H1 (cell line): Measurements from ENCODE around the gene MEF2B. TPM values are rescaled to one million over a fixed set of nuclear protein-coding genes. Genes with fewer than 3 reads are reported as not detected.

Source experiments
- CBX8 ChIP-seq: fragments of 300-800, 300-1000 bp; sonication (generic); IDR thresholded peaks from 2 replicates; pipeline ENCODE4 v1.7.1; 2016; ENCODE audit warnings: low read depth, low read length, borderline replicate concordance
- CEBPB ChIP-seq: IDR thresholded peaks from 2 replicates; pipeline ENCODE4 v1.6.1; 2012; ENCODE audit warnings: low read depth, low read length
- GTF2F1 ChIP-seq: IDR thresholded peaks from 2 replicates; pipeline ENCODE4 v1.6.1; 2012; ENCODE audit warnings: low read depth, low read length, improper control_type of control experiment, borderline replicate concordance
- HDAC6 ChIP-seq: IDR thresholded peaks from one replicate; pipeline ENCODE4 v1.7.1; 2012; ENCODE audit warnings: low read depth, mild to moderate bottlenecking, inconsistent platforms, low read length, moderate library complexity
- MAFK ChIP-seq: IDR thresholded peaks from 2 replicates; pipeline ENCODE4 v1.6.1; 2012; ENCODE audit warnings: low read depth, mild to moderate bottlenecking, improper control_type of control experiment, low read length
- NANOG ChIP-seq: IDR thresholded peaks from 2 replicates; pipeline ENCODE4 v1.6.1; 2011; ENCODE audit warnings: low read length, low read depth, mild to moderate bottlenecking, inconsistent platforms; ENCODE audit not compliant: insufficient read depth, poor library complexity, severe bottlenecking
- NRF1 ChIP-seq: IDR thresholded peaks from 2 replicates; pipeline ENCODE4 v1.6.1; 2011; ENCODE audit warnings: mild to moderate bottlenecking, low read depth, low read length, improper control_type of control experiment
- POLR2A ChIP-seq, 2 experiments: IDR thresholded peaks; 1 replicate in 1 of 2; 2 replicates in 1 of 2; pipeline ENCODE4 v1.6.1; 2011; ENCODE audit warnings: low read depth in 2 of 2, low read length in 2 of 2, mild to moderate bottlenecking in 2 of 2; ENCODE audit errors: control extremely low read depth in 1 of 2
- POU5F1 ChIP-seq: IDR thresholded peaks from 2 replicates; pipeline ENCODE4 v1.6.1; 2011; ENCODE audit warnings: low read depth, mild to moderate bottlenecking, low read length, moderate library complexity
- RAD21 ChIP-seq, 2 experiments: IDR thresholded peaks in 1 of 2; conservative IDR thresholded peaks in 1 of 2; 2 replicates each; pipeline ENCODE4 v1.6.1; 2011; ENCODE audit warnings: low read depth in 2 of 2, low read length in 2 of 2, improper control_type of control experiment in 1 of 2, inconsistent platforms in 1 of 2, mild to moderate bottlenecking in 1 of 2, moderate library complexity in 1 of 2
- RBBP5 ChIP-seq: IDR thresholded peaks from 2 replicates; pipeline ENCODE4 v1.7.1; 2012; ENCODE audit warnings: low read depth, mild to moderate bottlenecking, inconsistent platforms, low read length, moderate library complexity, borderline replicate concordance
- RFX5 ChIP-seq: IDR thresholded peaks from 2 replicates; pipeline ENCODE4 v1.6.1; 2011; ENCODE audit warnings: low read depth, low read length, improper control_type of control experiment, borderline replicate concordance
- SIRT6 ChIP-seq: IDR thresholded peaks from one replicate; pipeline ENCODE4 v1.7.1; 2012; ENCODE audit warnings: low read length, inconsistent platforms
- SP1 ChIP-seq: IDR thresholded peaks from 2 replicates; pipeline ENCODE4 v1.6.1; 2011; ENCODE audit warnings: low read depth, low read length
- SRF ChIP-seq: IDR thresholded peaks from 2 replicates; pipeline ENCODE4 v1.6.1; 2011; ENCODE audit warnings: mild to moderate bottlenecking, low read depth, low read length, moderate library complexity
- TAF7 ChIP-seq: optimal IDR thresholded peaks from 2 replicates; pipeline ENCODE3; 2011; ENCODE audit warnings: low read depth, mild to moderate bottlenecking, inconsistent platforms, low read length, moderate library complexity, borderline replicate concordance
- TEAD4 ChIP-seq: IDR thresholded peaks from 2 replicates; pipeline ENCODE4 v1.6.1; 2012; ENCODE audit warnings: low read depth, low read length, inconsistent platforms, mixed read lengths
- polyA plus RNA-seq, 7 experiments: library from polyadenylated mRNA; depleted of rRNA in 3 of 7; stranded (reverse) in 5 of 7; unstranded in 2 of 7; fragments of >200 nt in 5 of 7; fragments of 200-250 nt in 2 of 7; gene quantifications; 1 replicate in 5 of 7; 2 replicates in 1 of 7; 4 replicates in 1 of 7; pipeline versions ENCODE4 v1.2.1 to v1.2.3, GENCODE V29; 2011 to 2013; ENCODE audit warnings: missing spikeins in 2 of 7, mixed read lengths in 2 of 7
- total RNA-seq: library from RNA; stranded (reverse); fragmentation: NEBNext Ultra II Directional; extraction: Animal tissue kit (Norgen Biotek cat#: 25700); gene quantifications from 2 replicates; pipeline ENCODE4 v1.2.1, GENCODE V29; 2021
- TF ChIP-seq, protein P1 (sequence below): IDR thresholded peaks from 2 replicates; pipeline ENCODE4 v1.6.1; 2012; ENCODE audit warnings: inconsistent platforms
- TF ChIP-seq, protein P2 (sequence below), 3 experiments: IDR thresholded peaks; 1 replicate in 2 of 3; 2 replicates in 1 of 3; pipeline versions ENCODE4 v1.5.1 to v1.6.1; 2011; ENCODE audit warnings: low read length in 3 of 3, mild to moderate bottlenecking in 3 of 3, inconsistent platforms in 2 of 3, low read depth in 1 of 3, moderate library complexity in 1 of 3; ENCODE audit not compliant: insufficient read depth in 1 of 3; ENCODE audit errors: control extremely low read depth in 1 of 3
- TF ChIP-seq, protein P3 (sequence below): IDR thresholded peaks from 2 replicates; pipeline ENCODE4 v1.6.1; 2012; ENCODE audit warnings: low read length, inconsistent platforms

The MEF2B gene
- total and polyA plus RNA-seq, 2 of the 8 experiments (the other 6 are each of a cell fraction or from before 2014, with no cell fraction given): 2.8 to 3.7 TPM

DNA sequence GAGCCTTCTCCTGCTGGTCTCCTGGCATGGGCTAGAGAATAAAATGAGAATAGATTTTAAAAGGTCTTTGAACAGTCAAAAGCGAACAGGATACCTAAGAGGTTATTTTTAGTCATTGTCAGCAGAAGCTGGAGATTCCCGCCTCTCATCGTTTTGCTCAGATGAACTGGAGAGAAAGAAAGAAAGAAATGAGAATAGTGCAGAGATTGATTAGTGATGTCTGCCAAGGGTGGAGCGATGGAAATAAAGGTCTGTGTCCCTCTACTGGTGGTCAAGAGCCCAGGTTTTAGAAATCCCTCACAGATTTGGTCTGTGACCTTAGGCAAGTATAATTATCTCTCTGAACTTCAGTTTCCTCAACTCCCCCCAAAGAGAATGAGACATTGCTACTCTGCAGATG lies 47.0 kb upstream of the MEF2B start (continued):
- TF ChIP-seq NANOG (no peak), TAF7 (no peak), SIRT6 (no peak), NRF1 (no peak), GTF2F1 (no peak), RBBP5 (no peak), TEAD4 (no peak), MAFK (no peak), SP1 (peak; percentile 51; the same call in 1 of the 2 replicates), RFX5 (no peak), SRF (peak; percentile 63), HDAC6 (no peak), CEBPB (no peak), POU5F1 (no peak), CBX8 (no peak), RAD21 (IDR thresholded peaks at IDR 0.05 in 1 of 2, conservative IDR thresholded peaks at IDR 0.05 in 1 of 2; ENCODE audit: low read depth in 2 of 2, low read length in 2 of 2) (peak in 1 of 2 experiments; percentile 23; a peak in 2 of 4 replicates), POLR2A (IDR thresholded peaks at IDR 0.05; ENCODE audit: control extremely low read depth in 1 of 2, low read depth in 2 of 2, low read length in 2 of 2) (no peak)
- TF ChIP-seq, protein P1, sequence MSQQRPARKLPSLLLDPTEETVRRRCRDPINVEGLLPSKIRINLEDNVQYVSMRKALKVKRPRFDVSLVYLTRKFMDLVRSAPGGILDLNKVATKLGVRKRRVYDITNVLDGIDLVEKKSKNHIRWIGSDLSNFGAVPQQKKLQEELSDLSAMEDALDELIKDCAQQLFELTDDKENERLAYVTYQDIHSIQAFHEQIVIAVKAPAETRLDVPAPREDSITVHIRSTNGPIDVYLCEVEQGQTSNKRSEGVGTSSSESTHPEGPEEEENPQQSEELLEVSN: no peak
- TF ChIP-seq, protein P2, sequence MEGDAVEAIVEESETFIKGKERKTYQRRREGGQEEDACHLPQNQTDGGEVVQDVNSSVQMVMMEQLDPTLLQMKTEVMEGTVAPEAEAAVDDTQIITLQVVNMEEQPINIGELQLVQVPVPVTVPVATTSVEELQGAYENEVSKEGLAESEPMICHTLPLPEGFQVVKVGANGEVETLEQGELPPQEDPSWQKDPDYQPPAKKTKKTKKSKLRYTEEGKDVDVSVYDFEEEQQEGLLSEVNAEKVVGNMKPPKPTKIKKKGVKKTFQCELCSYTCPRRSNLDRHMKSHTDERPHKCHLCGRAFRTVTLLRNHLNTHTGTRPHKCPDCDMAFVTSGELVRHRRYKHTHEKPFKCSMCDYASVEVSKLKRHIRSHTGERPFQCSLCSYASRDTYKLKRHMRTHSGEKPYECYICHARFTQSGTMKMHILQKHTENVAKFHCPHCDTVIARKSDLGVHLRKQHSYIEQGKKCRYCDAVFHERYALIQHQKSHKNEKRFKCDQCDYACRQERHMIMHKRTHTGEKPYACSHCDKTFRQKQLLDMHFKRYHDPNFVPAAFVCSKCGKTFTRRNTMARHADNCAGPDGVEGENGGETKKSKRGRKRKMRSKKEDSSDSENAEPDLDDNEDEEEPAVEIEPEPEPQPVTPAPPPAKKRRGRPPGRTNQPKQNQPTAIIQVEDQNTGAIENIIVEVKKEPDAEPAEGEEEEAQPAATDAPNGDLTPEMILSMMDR (IDR thresholded peaks at IDR 0.05; ENCODE audit: control extremely low read depth in 1 of 3, insufficient read depth in 1 of 3, low read depth in 1 of 3, low read length in 3 of 3): peak in 2 of 3 experiments; percentile 42 to 62; a peak in 3 of 4 replicates
- TF ChIP-seq, protein P3, sequence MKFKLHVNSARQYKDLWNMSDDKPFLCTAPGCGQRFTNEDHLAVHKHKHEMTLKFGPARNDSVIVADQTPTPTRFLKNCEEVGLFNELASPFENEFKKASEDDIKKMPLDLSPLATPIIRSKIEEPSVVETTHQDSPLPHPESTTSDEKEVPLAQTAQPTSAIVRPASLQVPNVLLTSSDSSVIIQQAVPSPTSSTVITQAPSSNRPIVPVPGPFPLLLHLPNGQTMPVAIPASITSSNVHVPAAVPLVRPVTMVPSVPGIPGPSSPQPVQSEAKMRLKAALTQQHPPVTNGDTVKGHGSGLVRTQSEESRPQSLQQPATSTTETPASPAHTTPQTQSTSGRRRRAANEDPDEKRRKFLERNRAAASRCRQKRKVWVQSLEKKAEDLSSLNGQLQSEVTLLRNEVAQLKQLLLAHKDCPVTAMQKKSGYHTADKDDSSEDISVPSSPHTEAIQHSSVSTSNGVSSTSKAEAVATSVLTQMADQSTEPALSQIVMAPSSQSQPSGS: no peak
